Measurements from ENCODE around the gene SGCE.

DNA sequence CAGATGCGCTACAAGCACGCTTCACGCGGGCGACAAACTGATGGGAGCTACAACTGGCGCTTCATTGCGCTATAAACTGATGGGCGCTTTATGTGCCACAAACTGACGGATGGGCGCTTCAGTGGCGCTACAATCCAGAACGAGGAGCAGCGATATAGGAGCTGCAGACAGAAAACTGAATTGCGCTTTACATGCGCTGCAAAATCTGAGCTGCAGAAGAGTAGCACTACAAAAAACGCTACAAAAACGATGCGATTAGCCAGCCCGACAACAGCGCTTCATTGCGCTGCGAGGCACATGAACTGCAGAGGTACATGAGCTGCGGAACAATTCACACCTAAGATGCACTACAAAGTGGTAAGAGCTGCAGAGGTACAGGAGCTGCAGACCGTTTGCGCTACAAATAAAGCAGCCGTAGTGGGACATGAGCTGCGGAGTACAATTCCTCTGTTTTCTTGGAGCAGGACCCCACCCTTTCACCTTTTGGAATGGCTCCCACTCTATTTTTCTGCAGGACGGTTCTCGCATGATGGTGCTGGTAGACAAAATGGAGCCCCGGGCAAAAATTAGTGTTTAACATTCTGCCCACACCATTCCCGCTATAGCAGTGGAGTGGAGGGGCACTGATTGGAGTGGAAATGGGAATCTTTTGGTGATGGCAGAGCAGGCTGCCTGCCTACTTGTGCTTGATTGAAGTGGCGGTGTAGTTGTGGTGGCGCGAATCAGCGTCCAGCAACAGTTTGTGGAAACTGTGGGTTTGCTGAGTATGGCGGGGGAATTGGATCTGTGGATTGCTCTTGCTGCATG, 1.2 kb upstream of the SGCE start:
- TF ChIP-seq CTCF (IDR thresholded peaks at IDR 0.05) (no peak), EZH2 (IDR thresholded peaks at IDR 0.05) (no peak), EZH2phosphoT487 (IDR thresholded peaks at IDR 0.05) (no peak)

All from neural progenitor cell (in vitro differentiated cells).